KBM-7 (cell line): Measurements from ENCODE around the gene ZNF555.
"Not testable (repeated sequence)": the region's sequence is repeated elsewhere in the genome, so short reads cannot be mapped to it uniquely, and the experiment has no call there.

Experiments used
- DNase-seq: peaks from one replicate; pipeline ENCODE4 v3.0.0-alpha.2; 2015
- in situ Hi-C: fragments of 300-500 bp; cut with MboI; formaldehyde crosslinking; loops from 2 replicates; pipeline ENCODE4 v1.14.3; 2020; ENCODE audit warnings: low sequenced_read_pairs, low pct_unique_long_range_greater_than_20kb, mixed read lengths

The ZNF555 gene

GRCh38 chr19:2856457-2857050, 15.3 kb downstream of the ZNF555 start:
- in situ Hi-C loops, result no loop called here

GRCh38 chr19:2858864-2859263, 17.6 kb downstream of the ZNF555 start:
- DNase-seq, result no peak
- in situ Hi-C loops, result no loop called here

More at GRCh38 chr19:2856457-2857050, 15.3 kb downstream of the ZNF555 start:
- DNase-seq, result peak; percentile 77

GRCh38 chr19:2863816-2864215, 22.5 kb downstream of the ZNF555 start:
- in situ Hi-C loops, result no loop called here

GRCh38 chr19:2865334-2866100, 24.2 kb downstream of the ZNF555 start:
- in situ Hi-C loops, result no loop called here
- no peak for DNase-seq

More at GRCh38 chr19:2863816-2864215, 22.5 kb downstream of the ZNF555 start:
- no peak for DNase-seq

GRCh38 chr19:2866495-2867024, 25.3 kb downstream of the ZNF555 start:
- DNase-seq, result no peak
- in situ Hi-C loops, result no loop called here

GRCh38 chr19:2867025-2867991, 26.0 kb downstream of the ZNF555 start, which contains the start of gene ZNF556:
TSS of gene ZNF556 (plus strand) at chr19:2867335. CDS start at chr19:2867422, 87 bp downstream.
- in situ Hi-C loops, result no loop called here
- no peak for DNase-seq

GRCh38 chr19:2869618-2870017, 28.3 kb downstream of the ZNF555 start:
- no peak for DNase-seq
- in situ Hi-C loops, result no loop called here

- DNase-seq, result peak; percentile 64
- in situ Hi-C loops, result not testable (repeated sequence)
Measured at GRCh38 chr19:2872175-2872574, 30.9 kb downstream of the ZNF555 start.

GRCh38 chr19:2877398-2878331, 36.4 kb downstream of the ZNF555 start:
- DNase-seq, result no peak
- in situ Hi-C loops, result no loop called here

- no peak for DNase-seq
- in situ Hi-C loops, result no loop called here
Measured at GRCh38 chr19:2883686-2884439, 42.6 kb downstream of the ZNF555 start.

GRCh38 chr19:2885736-2886135, 44.5 kb downstream of the ZNF555 start:
- in situ Hi-C loops, result no loop called here

GRCh38 chr19:2887391-2887914, 46.2 kb downstream of the ZNF555 start:
- in situ Hi-C loops, result no loop called here

More at GRCh38 chr19:2885736-2886135, 44.5 kb downstream of the ZNF555 start:
- DNase-seq, result no peak

GRCh38 chr19:2888731-2889224, 47.5 kb downstream of the ZNF555 start:
- in situ Hi-C loops, result no loop called here
- no peak for DNase-seq

More at GRCh38 chr19:2887391-2887914, 46.2 kb downstream of the ZNF555 start:
- DNase-seq, result peak; percentile 79

GRCh38 chr19:2890531-2890930, 49.3 kb downstream of the ZNF555 start:
- DNase-seq, in situ Hi-C loops: not testable (repeated sequence)

GRCh38 chr19:2896694-2897093, 55.4 kb downstream of the ZNF555 start:
- in situ Hi-C loops, result no loop called here
- no peak for DNase-seq

- in situ Hi-C loops, result no loop called here
- peak; percentile 99 for DNase-seq
Measured at GRCh38 chr19:2900296-2901252, 59.3 kb downstream of the ZNF555 start, which contains the start of gene ZNF57. TSS of gene ZNF57 (plus strand) at chr19:2900928. CDS start at chr19:2901046, 118 bp downstream.
